ENCODE measurements around the gene CA5B.
A peak's percentile ranks its signal among the peaks of the same experiment; 100 is the strongest.
"Not testable (repeated sequence)": the region's sequence is repeated elsewhere in the genome, so short reads cannot be mapped to it uniquely, and the experiment has no call there.

Gene CA5B, protein sequence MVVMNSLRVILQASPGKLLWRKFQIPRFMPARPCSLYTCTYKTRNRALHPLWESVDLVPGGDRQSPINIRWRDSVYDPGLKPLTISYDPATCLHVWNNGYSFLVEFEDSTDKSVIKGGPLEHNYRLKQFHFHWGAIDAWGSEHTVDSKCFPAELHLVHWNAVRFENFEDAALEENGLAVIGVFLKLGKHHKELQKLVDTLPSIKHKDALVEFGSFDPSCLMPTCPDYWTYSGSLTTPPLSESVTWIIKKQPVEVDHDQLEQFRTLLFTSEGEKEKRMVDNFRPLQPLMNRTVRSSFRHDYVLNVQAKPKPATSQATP

DNA sequence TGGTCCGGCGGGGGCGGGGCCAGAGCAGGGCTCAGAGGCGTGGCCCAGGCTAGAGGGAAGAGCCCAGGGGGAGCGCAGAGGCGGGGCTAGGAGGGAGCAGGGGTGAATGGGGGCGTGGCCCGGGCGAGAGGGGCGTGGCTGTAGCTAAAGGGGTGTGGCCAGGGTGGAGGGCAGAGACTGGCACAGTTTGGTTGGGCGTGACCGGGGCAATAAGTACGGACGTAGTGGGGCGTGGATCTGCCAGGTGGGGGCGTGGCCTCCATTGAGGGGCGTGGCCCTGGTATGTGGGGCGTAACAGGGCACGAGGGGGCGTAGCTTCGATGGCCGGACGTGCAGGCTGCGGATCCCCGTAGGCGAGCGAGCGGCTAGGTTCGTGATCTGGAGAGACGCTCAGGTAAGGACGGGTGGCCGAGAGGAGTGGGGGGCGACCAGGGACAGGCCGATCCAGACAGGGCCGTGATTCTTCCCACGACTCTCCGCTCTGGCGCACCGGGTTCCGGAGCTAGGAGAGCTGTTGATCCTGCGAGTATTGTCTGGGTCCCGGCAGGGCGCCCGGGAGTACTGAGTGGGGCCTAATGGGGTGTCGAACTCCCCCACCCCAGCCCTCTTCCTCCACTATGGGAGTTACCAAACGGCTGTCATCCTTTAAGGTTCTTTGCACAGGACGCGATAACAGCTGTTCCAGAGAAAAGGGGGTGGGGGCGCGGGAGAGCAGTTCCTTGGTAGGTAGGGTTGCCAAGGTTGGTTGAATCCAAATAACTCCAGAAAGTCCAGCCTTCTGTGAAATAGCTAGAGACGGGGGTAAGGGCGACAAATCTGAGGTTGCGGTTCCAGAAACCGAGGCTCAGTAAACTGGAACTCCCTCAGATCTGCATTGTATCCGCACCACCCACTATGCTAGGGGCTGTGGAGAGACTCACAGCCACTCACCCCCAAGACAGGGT lies at the start of gene CA5B:
CA5B (plus strand) TSS at position 312 of the 944 bp plus-strand sequence. CDS start 11,754 bp downstream, outside the sequence.
- DNase-seq (ENCODE audit: low spot score) = peak; percentile 87

DNA sequence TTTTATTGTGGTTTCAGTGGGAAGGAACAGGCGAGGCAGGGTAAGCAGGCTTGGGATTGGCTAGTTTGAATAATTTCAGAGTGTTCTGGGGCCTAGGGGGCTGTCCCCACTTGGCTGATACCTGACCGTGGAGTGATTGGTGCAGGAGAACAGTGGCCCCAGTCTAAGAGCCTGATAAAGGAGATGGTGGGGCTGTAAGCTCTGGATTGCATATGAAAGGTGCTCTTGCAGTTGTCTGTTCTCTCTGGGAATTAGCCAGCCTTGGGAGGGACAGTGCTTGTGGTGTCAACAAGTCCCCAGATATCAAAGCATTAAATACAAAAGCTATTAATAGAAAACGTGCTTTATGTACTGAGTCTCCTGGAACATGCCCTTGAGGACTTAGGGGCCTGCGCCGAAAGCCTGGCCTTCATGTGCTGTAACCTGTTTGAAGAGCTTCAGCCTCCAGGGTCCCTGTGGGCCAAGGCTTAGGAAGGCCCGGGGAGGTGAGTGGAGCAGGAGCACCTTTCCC lies 43.1 kb upstream of the CA5B start:
- no peak for DNase-seq (ENCODE audit: low spot score)

DNA sequence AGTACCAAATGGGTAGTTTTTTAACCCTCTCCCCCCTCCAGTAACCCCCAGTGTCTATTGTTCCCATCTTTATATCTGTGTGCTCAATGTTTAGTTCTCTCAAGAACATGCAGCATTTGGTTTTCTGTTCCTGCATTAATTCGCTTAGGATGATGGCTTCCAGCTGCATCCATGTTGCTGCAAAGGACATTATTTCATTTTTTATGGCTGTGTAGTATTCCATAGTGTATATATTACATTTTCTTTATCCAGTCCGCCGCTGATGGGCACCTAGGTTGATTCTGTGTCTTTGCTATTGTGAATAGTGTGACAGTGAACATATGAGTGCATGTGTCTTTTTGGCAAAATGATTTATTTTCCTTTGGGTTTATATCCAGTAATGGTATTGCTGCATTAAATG lies 41.6 kb upstream of the CA5B start:
- DNase-seq (ENCODE audit: low spot score) = no peak

DNA sequence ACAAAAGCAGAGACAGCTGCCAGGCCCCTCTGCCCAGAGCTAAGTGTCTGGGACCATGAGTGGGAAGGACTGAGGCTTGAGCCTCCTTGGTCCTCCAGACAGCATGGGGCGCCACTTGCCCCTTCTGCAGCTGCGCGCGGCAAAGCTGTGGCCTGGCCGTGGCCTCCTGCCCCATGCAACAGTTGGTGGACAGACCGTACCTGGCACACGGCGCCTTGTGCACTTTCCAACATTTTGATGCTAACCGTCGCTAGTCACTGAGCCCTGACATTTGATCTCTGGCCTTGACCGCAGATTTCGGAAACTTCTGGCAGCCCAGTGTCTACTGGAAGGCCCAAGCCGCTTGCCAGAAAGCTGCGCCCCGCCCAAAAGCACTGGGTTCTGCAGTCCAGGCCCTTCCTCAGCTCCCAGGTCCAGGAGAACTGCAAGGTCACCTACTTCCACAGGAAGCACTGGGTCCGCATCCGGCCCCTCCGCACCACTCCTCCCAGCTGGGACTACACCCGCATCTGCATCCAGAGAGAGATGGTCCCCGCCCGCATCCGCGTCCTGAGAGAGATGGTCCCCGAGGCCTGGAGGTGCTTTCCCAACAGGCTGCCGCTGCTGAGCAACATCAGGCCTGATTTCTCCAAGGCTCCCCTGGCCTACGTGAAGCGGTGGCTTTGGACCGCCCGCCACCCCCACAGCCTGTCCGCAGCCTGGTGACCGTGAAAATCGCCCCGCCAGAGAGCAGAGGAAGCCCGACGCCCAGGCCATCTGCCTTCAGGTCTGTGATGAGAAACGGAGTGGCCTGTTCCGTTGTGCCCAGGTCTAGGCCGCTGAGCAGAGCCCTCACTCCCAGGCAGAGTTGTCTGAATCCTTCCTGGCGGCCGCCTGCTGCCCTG lies 35.3 kb upstream of the CA5B start:
- DNase-seq (ENCODE audit: low spot score) = no peak

DNA sequence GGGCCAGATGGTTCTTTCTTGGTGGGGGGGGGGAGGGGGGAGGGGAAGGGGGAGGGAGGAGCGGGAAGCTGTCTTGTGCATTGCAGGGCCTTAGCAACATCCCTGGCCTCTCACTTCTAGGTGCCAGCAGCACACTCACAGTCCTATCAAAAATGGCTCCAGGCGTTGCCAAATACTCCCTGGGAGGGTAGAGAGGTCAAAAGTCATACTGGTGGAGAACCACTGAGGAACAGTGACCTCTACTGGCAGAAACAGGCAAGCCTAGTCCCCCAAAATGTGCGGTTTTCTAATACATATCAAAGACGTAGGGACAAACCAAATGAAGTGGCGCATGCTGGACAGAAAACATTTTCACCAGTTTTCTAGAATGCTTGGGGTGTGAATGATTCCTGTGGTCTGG lies 34.3 kb upstream of the CA5B start:
- not testable (repeated sequence) for DNase-seq (ENCODE audit: low spot score)

DNA sequence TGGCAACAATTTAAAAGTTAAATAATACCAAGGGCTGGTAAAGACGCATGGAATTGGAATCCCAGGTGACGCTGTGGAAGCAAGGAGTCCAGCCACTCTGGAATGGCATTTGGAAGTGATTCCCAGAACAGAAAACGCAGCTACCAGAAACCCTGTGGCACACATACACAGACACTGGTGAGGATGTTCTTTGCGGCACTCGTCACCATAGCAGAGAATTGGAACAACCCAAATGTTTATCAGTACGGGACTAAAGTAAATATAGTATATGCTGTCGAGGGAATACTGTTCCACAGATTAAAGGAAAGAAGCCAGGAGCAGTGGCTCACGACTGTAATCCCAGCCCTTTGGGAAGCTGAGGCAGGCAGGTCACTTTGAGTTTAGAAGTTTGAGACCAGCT lies 33.8 kb upstream of the CA5B start:
- not testable (repeated sequence) for DNase-seq (ENCODE audit: low spot score)

DNA sequence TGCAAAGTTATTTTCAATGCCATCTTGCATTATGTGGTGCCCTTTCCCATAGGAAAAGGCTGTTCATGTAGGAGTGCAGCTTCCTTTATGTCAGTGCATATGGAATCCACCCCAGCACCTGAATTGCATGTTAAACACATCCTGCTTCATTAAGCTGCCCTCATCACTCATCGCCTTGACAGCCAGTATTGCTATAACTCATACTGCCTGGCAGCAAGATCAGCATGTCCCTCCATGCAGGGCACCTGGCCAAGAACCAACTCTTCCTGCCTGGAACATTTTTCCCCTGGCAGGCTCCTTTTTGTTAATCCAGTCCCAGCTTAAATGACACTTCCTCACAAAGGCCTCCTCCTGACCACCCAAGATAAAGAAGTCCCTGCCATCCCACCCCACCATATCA lies 23.5 kb upstream of the CA5B start:
- no peak for DNase-seq (ENCODE audit: low spot score)

DNA sequence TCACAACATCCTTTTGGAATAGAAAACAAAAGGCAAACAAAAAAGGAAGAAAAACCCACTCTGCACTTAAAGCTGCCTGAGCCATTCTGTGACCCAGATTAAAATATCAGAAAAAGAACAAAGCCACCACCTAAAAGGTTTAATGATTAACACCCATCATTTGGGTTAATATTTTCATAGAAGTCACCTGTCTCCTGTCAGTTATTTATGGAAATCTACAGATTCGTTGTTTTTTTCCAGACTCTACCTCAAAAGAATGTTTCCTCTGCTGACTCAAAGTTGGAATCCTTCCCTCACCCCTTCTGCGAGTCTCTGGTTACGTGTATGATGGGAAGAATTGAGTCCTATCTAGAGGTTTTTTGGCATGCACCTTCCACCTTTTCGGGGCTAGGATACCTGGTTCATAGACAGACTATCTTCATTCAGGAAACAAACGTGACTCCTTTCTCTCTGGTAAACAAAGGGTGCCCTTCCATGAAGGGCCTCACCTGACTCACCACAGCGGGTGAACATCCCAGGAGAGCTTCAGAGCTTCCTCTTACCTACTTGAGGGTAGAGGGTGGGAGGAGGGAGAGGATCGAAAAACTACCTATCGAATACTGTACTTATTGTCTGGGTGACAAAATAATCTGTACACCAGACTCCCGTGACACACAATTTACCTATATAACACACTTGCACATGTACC lies 19.6 kb upstream of the CA5B start:
- DNase-seq (ENCODE audit: low spot score) = no peak

DNA sequence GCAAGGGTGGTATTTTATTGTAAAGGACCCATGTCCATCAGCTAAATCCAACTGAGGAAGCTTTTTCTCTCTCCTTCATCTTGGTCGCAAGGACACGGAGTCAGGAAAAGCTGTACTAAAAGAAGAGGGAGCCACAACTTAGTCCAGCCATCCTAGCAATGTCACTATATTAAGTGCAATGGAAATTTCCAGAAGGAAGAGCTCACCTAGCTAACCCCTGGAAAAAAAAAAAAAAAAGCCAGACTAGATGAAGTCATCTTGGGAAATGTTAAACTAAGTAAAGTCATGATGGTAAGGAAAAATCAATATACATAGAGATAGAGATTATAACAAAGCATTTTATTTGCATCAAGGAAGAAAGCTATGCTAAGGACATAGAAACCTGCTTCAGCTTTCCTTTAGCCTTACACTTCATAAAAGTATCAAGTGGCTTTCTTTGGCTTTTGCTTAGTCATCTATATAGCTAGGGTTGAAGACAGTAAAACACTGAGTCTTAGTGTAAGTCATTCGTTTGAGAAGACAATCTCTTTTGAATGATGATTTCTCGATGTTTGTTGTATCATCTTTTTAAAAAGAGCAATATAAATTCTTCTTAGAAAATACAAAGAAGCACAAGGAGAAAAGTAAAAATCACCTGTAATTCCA lies 18.6 kb upstream of the CA5B start:
- DNase-seq (ENCODE audit: low spot score) = no peak

DNA sequence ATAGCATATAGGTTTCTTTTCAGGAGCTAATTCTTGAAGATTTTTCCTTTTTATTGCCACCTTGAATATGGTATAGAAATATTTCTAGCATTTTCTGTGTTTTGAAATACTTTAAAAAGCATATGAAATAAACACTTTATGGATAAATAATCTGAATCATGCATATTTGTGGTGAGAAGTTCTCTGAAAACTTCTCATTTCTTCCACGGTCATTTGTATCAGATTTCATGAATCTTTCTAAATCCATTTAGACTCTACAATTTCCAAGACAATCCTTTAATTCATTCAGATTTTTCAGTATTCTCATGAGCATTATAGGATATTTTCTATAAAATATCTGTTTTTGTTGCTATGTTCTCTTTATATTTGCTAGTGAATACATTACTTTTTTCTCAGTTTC lies 16.2 kb upstream of the CA5B start:
- DNase-seq (ENCODE audit: low spot score) = no peak

DNA sequence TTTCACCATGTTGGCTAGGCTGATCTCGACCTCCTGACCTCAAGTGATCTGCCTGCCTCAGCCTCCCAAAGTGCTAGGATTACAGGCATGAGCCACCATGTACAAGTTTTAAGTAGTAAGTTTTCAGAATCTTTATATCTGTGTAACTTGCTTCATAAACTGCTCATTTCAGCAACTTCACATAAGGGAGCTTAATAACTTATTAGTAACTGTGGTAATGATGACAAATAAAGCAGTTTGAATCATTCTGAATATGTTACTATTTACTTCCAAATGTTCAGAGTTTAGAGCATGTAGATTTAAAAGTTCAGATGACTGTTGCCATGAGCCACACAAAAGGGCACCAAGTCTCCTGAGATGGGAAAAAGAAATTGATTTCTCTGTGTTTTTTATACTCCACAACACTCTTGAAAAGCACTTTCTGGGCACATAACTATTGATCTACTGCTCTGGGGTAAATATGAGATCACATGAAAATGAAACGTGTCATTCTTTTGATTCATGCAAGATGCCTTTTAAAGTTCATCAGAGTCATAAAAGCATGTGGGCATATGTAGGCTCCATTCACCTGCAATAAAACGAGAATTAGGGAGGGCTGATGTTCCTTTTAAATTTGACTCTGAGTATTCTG lies 14.1 kb upstream of the CA5B start:
- DNase-seq (ENCODE audit: low spot score) = no peak

DNA sequence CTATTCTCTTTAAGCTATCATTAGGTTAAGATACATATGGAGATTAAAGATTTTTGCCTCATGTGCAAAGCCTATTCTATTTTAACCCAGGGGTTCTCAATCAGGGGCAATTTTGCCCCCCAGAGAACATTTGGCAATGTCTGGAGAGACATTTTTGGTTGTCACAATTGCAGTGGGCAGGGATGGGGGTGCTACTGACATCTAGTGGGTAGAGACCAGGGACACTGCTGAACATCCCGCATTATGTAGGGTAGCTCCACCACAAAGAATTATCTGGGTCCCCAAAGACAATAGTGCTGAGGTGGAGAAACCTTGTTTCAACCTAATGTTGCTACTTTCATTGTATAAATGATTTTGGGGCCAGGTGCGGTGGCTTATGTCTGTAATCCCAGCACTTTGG lies 13.2 kb upstream of the CA5B start:
- no peak for DNase-seq (ENCODE audit: low spot score)

DNA sequence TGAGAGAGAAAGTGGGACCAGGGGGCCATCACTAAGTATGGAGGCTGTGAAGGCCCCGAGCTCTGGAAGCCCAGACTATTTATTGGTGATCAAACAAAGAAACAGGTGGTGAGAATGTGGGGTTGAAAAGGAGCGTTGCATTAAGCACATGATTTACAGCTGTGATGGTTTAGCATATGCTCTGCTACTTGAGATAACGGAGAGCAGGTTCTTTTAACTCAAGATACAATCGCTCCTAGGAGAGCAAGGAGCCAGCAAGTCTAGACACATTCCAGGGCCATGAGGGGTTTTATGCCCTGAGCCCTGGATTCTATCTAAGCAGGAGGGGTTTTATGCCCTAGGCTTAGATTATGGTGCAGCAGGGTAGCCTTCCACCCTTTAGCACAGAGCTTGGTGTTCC lies 6.7 kb upstream of the CA5B start:
- not testable (repeated sequence) for DNase-seq (ENCODE audit: low spot score)

DNA sequence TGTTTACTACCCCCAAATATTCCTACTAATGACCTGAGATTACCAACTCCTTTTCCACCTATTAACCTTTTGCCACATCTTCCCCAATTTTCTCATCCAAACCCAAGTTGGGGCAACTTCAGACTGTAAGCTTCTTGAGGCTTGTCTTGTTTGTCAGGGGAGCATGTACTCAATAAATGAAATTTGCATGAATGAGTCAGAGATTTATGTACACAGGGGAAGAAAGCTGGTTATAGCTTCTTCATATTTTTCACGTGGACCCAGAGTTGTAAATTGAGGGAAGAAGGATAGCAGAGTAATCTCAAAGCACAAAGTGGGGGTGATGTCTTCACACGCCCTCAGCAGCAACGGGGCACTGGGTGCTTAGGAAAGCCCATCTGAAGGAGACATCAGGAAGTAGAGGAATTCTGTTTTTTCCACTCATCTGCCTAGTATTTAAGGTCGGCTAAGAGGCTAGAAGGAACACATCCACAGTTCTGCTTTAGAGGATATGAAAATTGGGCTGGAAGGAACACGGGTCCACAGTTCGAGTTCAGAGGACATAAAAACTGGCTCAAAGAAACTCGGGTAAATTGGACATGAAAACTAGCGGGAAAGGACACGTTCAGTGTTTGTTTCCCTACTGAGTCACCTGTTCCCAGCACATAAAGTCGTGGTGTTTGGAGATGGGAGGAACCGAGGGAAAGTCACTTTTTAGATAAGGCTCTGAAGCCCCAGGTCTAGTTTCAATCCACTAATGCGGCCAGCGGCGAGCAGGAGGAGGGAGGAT lies 696 bp upstream of the CA5B start:
- peak; percentile 36 for DNase-seq (ENCODE audit: low spot score)

DNA sequence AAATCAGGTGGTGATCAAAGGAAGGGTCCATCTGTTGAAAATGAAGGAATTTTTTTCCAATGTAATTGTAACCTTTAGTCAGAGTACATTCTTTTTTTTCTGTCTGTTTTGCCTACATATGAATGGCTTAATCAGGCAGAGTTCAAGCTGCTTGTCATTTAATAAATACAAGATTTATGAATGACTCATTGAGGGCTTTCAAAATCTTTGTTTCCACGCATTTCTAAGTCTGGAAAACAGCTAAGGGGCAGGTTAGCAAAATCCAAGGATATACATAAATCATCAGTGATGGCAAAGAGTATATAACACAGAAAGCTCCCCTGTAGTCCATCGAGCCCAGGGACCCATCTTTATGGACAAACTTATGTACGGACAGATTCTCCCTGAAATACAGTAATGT lies 1.8 kb downstream of the CA5B start:
- DNase-seq (ENCODE audit: low spot score) = no peak

DNA sequence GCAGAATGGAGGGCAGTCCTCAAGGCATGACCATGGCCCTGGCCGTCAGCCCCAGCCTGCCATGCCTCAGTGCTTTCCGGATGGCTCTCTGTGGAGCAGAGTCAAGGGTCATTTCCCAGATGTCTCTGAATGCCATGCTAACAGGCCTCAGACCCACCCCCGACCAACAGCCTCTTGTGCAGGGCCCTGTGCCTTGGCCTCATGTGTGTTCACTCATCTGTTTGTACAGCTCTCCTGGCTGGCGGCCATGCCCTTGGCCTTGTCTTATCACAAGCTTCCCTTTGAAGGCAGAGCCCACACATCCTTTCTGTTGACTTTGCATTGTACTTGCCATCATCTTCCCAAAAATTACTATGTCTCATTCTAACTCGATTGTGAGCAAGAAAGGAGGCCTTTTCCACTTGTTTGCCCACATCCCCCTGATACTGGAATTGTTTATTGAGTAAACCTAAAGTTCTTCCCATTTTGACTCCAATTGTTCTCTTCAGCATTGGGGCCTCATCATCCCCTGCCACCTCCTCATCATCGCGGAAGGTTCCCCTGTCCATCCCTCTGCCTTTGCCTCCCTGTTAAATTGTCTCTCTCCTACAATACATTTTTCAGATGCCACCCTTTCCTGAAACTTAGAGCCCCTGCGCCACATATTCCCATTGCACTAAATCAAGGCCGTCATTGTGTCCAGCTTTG lies 6.3 kb downstream of the CA5B start:
- DNase-seq (ENCODE audit: low spot score) = no peak

DNA sequence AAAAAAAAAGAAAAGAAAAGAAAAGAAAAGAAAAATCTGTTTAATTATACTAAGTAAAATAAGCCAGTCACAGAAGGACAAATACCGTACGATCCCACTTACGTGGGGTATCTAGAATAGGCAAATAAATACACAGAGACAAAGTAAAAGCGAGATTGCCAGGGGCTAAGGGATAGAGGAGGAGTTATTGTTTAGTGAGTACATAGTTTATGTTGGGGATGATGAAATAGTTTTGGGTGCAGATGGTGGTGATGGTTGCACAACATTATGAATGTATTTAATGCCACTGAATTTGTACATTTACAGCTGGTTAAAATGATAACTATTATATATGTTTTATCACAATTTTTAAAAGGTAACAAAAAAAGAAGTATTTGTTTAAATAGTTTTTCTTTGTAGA lies 7.1 kb downstream of the CA5B start:
- DNase-seq (ENCODE audit: low spot score) = no peak

DNA sequence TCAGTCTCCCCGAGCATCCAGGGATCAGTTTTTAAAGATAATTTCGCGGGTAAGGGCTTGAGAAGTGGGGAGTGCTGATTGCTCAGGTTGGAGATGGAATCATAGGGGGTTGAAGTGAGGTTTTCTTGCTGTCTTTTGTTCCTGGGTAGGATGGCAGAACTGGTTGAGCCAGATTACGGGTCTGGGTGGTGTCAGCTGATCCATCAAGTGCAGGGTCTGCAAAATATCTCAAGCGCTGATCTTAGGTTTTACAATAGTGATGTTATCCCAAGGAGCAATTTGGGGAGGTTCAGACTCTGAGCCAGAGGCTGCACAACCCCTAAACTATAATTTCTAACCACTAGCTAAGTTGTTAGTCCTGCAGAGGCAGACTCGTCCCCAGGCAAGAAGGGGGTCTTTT lies 8.6 kb downstream of the CA5B start:
- not testable (repeated sequence) for DNase-seq (ENCODE audit: low spot score)

DNA sequence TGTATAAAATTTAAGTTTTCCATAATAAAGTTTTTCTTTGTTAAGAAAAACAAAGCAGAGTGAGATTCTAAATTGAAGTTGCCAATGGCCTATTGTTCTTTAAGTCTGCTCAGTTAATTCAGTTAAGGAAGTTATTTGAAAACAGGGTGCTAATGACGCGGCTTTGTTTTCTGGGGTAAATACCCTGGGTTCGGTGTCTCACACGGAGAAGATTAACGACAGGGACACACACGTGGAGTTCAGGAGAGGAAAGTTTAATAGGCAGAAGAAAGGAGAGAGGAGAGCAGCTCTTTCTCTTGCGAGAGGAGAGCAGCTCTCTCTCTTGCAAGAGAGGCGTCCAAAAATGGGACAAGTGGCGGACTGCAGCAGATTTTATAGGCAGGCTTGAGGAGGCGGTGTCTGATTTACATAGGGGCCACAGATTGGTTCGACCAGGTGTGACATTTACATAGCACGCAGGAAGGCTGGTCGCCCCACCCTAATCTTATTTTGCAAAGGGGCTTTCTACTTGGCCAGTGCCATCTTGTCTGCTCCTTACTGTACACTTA lies 9.6 kb downstream of the CA5B start:
- no peak for DNase-seq (ENCODE audit: low spot score)
